Activated CD4-positive, alpha-beta T cell treated with anti-CD3 and anti-CD28 coated beads for 36 hours (primary cell): ENCODE results near the gene ZXDA. TPM values are rescaled to one million over a fixed set of nuclear protein-coding genes. Genes with fewer than 3 reads are reported as not detected.
A peak's percentile ranks its signal among the peaks of the same experiment; 100 is the strongest.
"Not testable (repeated sequence)": the region's sequence is repeated elsewhere in the genome, so short reads cannot be mapped to it uniquely, and the experiment has no call there.

ENCODE experiments used
- ATAC-seq: fragments of 200-7000 bp; cut with Tn5 transposase; one replicate; pipeline ENCODE4 v1.10.0; 2021; ENCODE audit warnings: mild to moderate bottlenecking, moderate library complexity
- CTCF ChIA-PET: fragments of 350-600 bp; sonication (Branson Sonifier 250); formaldehyde crosslinking; loops from one replicate; lab custom pipeline; 2021; ENCODE audit warnings: antibody characterized with exemption; lab: Charles Lee
- POLR2A ChIA-PET: fragments of 350-600 bp; sonication (Branson Sonifier 250); formaldehyde crosslinking; loops from one replicate; lab custom pipeline; 2021; ENCODE audit warnings: antibody characterized with exemption, inconsistent platforms; lab: Charles Lee
- DNase-seq: peaks from one replicate; pipeline ENCODE4 v3.0.0-alpha.2; 2020
- H3K27ac Mint-ChIP-seq: one replicate; pipeline ENCODE4 v1.8.0; 2021; ENCODE audit warnings: mixed read lengths
- H3K27me3 Mint-ChIP-seq: one replicate; pipeline ENCODE4 v1.8.0; 2021; ENCODE audit warnings: mixed read lengths
- H3K36me3 Mint-ChIP-seq: one replicate; pipeline ENCODE4 v1.8.0; 2021; ENCODE audit warnings: low read depth, mixed read lengths
- H3K4me1 Mint-ChIP-seq: one replicate; pipeline ENCODE4 v1.8.0; 2021; ENCODE audit warnings: mixed read lengths
- H3K4me3 Mint-ChIP-seq: one replicate; pipeline ENCODE4 v1.8.0; 2021; ENCODE audit warnings: mild to moderate bottlenecking, moderate library complexity, mixed read lengths
- H3K9me3 Mint-ChIP-seq: one replicate; pipeline ENCODE4 v1.8.0; 2021; ENCODE audit warnings: low read depth, mixed read lengths
- intact Hi-C, 2 experiments: fragments of 100-400 bp; cut with DNase I in 1 of 2; cut with micrococcal nuclease in 1 of 2; formaldehyde crosslinking; loops; one replicate each; pipeline versions ENCODE4 v1.14.2 to v1.15.1; 2022 to 2024; cut with DNase I, micrococcal nuclease
- total RNA-seq, 2 experiments: library from RNA; stranded (reverse); gene quantifications; one replicate each; pipeline ENCODE4 v1.2.3, GENCODE V29; 2021

The ZXDA gene
- total RNA-seq, 2 experiments from 2014 or later: 2.5 to 3.0 TPM

- POLR2A ChIA-PET: interaction anchor here (0.6 kb wide), 1 partner anchor 621 kb away, joined by 4 read pairs; no protein-coding TSS in a partner anchor
- CTCF ChIA-PET: not testable (repeated sequence)
- peaks cover 29% of the 10 kb centered on the region for H3K36me3 Mint-ChIP-seq
Measured at GRCh38 chrX:57908972-57909594, 1.2 kb downstream of the ZXDA start.

DNA sequence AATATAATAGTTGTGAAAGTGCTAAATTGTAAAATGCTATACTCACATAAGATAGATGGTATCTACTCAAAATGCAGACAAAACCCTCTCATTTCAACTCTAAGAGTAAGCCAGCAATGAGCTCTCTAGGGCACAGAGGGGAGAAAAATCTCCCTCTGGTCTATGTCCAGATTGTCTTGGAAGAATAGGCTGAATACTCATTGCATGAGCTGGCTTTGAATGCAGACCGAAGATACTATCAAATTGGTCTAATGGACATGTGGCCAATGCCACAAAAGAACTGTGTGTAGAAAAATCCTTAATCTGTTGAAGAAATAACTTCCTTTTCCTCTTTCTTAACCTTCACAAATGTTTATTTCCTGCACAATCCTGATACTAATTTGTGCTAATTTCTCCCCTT lies 3.5 kb downstream of the ZXDA start:
- CTCF ChIA-PET: no interaction called here
- no peak overlapping the region for H3K27ac Mint-ChIP-seq
- H3K4me1 Mint-ChIP-seq: peaks cover 25% of the 10 kb centered on the region
- DNase-seq: no peak
- no peaks in the 10 kb centered on the region for H3K27me3 Mint-ChIP-seq
- POLR2A ChIA-PET: no interaction called here
- intact Hi-C loops: no loop called here
- H3K4me3 Mint-ChIP-seq: peak overlapping the region; percentile 21
- no peak for ATAC-seq
- H3K36me3 Mint-ChIP-seq: peaks cover 29% of the 10 kb centered on the region
- peaks cover 2% of the 10 kb centered on the region for H3K9me3 Mint-ChIP-seq

More at GRCh38 chrX:57908972-57909594, 1.2 kb downstream of the ZXDA start:
- H3K27me3 Mint-ChIP-seq, H3K27ac Mint-ChIP-seq, intact Hi-C loops, ATAC-seq, H3K9me3 Mint-ChIP-seq, DNase-seq: not testable (repeated sequence)
- Mint-ChIP-seq H3K4me1 (peaks cover 25% of the 10 kb centered on the region), H3K4me3 (peak overlapping the region; percentile 32)

GRCh38 chrX:57905141-57905540 lies 5.1 kb downstream of the ZXDA start:
- Mint-ChIP-seq H3K36me3 (peaks cover 29% of the 10 kb centered on the region), H3K27me3 (no peaks in the 10 kb centered on the region), H3K4me1 (peaks cover 19% of the 10 kb centered on the region), H3K9me3 (peaks cover 2% of the 10 kb centered on the region), H3K27ac (no peak overlapping the region), H3K4me3 (no peak overlapping the region)
- intact Hi-C loops: no loop called here
- DNase-seq (no peak), ATAC-seq (no peak)
- ChIA-PET POLR2A (no interaction called here), CTCF (no interaction called here)

DNA sequence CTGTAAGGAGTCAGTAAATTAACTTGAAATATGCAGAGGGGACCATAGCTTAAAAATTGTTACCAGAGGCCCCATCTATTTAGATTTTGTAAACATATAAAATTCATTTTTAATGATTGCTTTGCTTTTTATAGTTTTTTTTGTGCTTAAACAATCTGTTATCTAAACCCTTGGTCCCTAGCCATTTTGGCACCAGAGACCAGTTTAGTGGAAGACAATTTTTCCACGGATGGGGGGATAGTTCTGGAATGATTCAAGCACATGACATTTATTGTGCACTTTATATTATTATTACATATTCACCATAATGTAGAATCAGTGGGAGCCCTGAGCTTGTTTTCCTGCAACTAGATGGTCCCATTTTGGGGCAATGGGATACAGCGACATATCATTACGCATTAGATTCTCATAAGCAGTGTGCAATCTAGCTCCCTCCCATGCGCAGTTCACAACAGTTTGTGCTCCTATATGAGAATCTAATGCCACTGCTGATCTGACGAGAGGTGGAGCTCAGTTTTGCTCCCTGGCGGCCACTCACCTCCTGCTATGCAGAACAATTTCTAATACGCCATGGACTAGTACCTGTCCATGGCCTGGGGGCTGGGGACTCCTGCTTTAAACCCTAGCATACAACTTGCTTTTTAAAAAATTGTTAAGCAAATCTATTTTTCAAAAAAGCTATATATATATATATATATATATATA lies 5.9 kb downstream of the ZXDA start:
- DNase-seq (no peak), ATAC-seq (no peak)
- ChIA-PET POLR2A (no interaction called here), CTCF (no interaction called here)
- Mint-ChIP-seq H3K9me3 (peaks cover 2% of the 10 kb centered on the region), H3K4me1 (peaks cover 19% of the 10 kb centered on the region), H3K36me3 (peaks cover 29% of the 10 kb centered on the region), H3K4me3 (no peak overlapping the region), H3K27ac (no peak overlapping the region), H3K27me3 (no peaks in the 10 kb centered on the region)
- intact Hi-C loops: no loop called here

DNA sequence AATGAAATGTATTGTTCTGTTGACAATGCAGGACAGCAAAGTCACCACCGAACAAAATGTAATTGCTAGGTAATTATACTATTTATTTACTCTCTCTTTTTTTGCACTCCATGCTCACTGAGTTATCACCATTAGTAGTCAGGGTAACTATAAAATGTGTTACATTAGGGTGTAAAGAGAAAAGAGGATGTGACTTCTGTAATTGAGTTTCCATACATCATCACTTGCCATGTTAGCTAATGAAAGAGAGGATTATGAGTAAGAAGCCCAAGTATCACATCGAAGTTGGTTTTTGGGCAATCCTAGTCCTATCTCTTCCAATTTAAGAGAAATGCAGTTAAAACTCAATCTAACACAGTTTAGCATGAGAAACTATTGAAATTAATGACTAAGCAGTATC lies 7.6 kb downstream of the ZXDA start:
- ATAC-seq (no peak), DNase-seq (no peak)
- no peaks in the 10 kb centered on the region for H3K27me3 Mint-ChIP-seq
- H3K4me3 Mint-ChIP-seq: no peak overlapping the region
- ChIA-PET CTCF (interaction anchor here (0.6 kb wide), 1 partner anchor 84 kb away, joined by 3 read pairs; no protein-coding TSS in a partner anchor), POLR2A (no interaction called here)
- H3K27ac Mint-ChIP-seq: no peak overlapping the region
- intact Hi-C loops: no loop called here
- H3K36me3 Mint-ChIP-seq: peaks cover 21% of the 10 kb centered on the region
- peaks cover 17% of the 10 kb centered on the region for H3K4me1 Mint-ChIP-seq
- H3K9me3 Mint-ChIP-seq: peaks cover 2% of the 10 kb centered on the region

GRCh38 chrX:57901466-57901865 lies 8.8 kb downstream of the ZXDA start:
- ATAC-seq (no peak), DNase-seq (no peak)
- Mint-ChIP-seq H3K36me3 (peaks cover 17% of the 10 kb centered on the region), H3K27me3 (no peaks in the 10 kb centered on the region), H3K4me3 (no peak overlapping the region), H3K4me1 (peaks cover 9% of the 10 kb centered on the region), H3K9me3 (peaks cover 2% of the 10 kb centered on the region), H3K27ac (no peak overlapping the region)
- intact Hi-C loops: no loop called here
- ChIA-PET POLR2A (no interaction called here), CTCF (no interaction called here)

DNA sequence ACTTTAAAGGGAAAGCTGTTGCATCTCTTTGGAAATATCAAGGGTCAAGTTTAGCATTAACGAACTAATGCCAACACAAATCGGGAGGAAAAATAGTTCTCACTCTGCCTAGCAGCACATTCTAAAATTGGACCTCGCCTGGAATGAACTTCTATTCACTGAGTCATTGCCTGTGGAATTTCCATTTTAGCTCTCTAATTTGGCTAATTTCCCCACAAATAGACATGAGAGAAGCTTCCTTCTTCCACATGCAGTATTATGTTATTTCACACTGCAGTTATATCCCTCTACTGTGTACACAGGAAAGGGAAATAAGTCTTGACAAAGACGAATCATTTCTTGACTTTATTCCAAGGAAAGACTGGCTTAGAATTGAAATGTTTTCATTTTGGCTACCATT lies 9.3 kb downstream of the ZXDA start:
- H3K36me3 Mint-ChIP-seq: peaks cover 13% of the 10 kb centered on the region
- intact Hi-C loops: no loop called here
- no peak for DNase-seq
- no peak for ATAC-seq
- POLR2A ChIA-PET: no interaction called here
- no peak overlapping the region for H3K27ac Mint-ChIP-seq
- H3K27me3 Mint-ChIP-seq: no peaks in the 10 kb centered on the region
- CTCF ChIA-PET: no interaction called here
- no peak overlapping the region for H3K4me3 Mint-ChIP-seq
- H3K9me3 Mint-ChIP-seq: peaks cover under 1% of the 10 kb centered on the region
- peaks cover 5% of the 10 kb centered on the region for H3K4me1 Mint-ChIP-seq

GRCh38 chrX:57899906-57900305 lies 10.4 kb downstream of the ZXDA start:
- no peak for ATAC-seq
- no peak for DNase-seq

DNA sequence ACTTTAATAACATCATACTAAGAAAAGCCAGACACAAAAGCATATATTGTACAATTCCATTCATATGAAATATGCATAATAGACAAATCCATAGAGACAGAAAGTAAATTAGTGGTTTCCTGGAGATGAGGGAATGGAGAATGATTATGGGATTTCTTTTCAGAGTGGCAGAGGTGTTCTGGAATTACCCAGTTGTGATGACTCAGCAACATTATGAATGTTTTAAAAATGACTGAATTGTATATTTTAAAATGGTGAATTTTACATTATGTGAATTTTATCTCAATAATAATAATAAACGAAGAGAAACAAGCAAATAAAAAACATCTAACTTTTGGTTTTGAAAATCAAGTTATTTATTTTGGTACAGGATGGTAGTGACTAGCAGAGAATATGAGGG lies 11.2 kb downstream of the ZXDA start:
- Mint-ChIP-seq H3K9me3 (peaks cover 4% of the 10 kb centered on the region), H3K27me3 (no peaks in the 10 kb centered on the region), H3K27ac (no peak overlapping the region), H3K36me3 (peaks cover 10% of the 10 kb centered on the region), H3K4me1 (peaks cover 2% of the 10 kb centered on the region), H3K4me3 (no peak overlapping the region)
- ChIA-PET POLR2A (no interaction called here), CTCF (no interaction called here)
- ATAC-seq: no peak
- intact Hi-C loops: loop anchor here in 1 of 2 experiments (5.0 to 10.0 kb wide), 3 partner anchors 56 to 1982 kb away; no protein-coding TSS in a partner anchor
- no peak for DNase-seq

More at GRCh38 chrX:57899906-57900305, 10.4 kb downstream of the ZXDA start:
- intact Hi-C loops: loop anchor here in 1 of 2 experiments (5.0 to 10.0 kb wide), 3 partner anchors 55 to 1983 kb away; no protein-coding TSS in a partner anchor
- peaks cover 8% of the 10 kb centered on the region for H3K36me3 Mint-ChIP-seq
- H3K27me3 Mint-ChIP-seq: no peaks in the 10 kb centered on the region
- ChIA-PET POLR2A (no interaction called here), CTCF (no interaction called here)
- H3K27ac Mint-ChIP-seq: no peak overlapping the region
- H3K9me3 Mint-ChIP-seq: peaks cover 4% of the 10 kb centered on the region
- no peak overlapping the region for H3K4me3 Mint-ChIP-seq
- H3K4me1 Mint-ChIP-seq: peaks cover under 1% of the 10 kb centered on the region

GRCh38 chrX:57871463-57871862 lies 38.8 kb downstream of the ZXDA start:
- peaks cover 14% of the 10 kb centered on the region for H3K36me3 Mint-ChIP-seq
- ChIA-PET CTCF (no interaction called here), POLR2A (no interaction called here)
- ATAC-seq (no peak), DNase-seq (no peak)
- H3K27ac Mint-ChIP-seq: no peak overlapping the region
- H3K4me3 Mint-ChIP-seq: no peak overlapping the region
- H3K27me3 Mint-ChIP-seq: no peaks in the 10 kb centered on the region
- H3K9me3 Mint-ChIP-seq: peaks cover 21% of the 10 kb centered on the region
- intact Hi-C loops: no loop called here
- no peaks in the 10 kb centered on the region for H3K4me1 Mint-ChIP-seq
